Left kidney (tissue), 8 donors: ENCODE data around the gene SIRT5. TPM values are rescaled to one million over a fixed set of nuclear protein-coding genes. Genes with fewer than 3 reads are reported as not detected.

Experiments
- DNase-seq: peaks from one replicate; pipeline ENCODE4 v3.0.0-alpha.2; 2013
- long read RNA-seq, 8 donors: transcript quantifications; one replicate each; lab custom pipeline, GENCODE V29; 2026
- polyA plus RNA-seq: library from polyadenylated mRNA; unstranded; fragments of 120-200 nt; gene quantifications from one replicate; pipeline ENCODE4 v1.2.1, GENCODE V29; 2013; ENCODE audit not compliant: insufficient read length

The SIRT5 gene
- polyA plus RNA-seq = 24.4 TPM
- long read RNA-seq, donor 1, partial matches to known transcripts = 13 of 20 reads
- long read RNA-seq, donor 1, other reads (novel, unspliced or antisense) = 7 of 20 reads
- long read RNA-seq, donor 2 = 0 reads
- long read RNA-seq, donor 3, full-length matches to known transcripts = 2 of 2 reads
- long read RNA-seq, donor 3, partial matches to known transcripts = 0 of 2 reads
- long read RNA-seq, donor 3, other reads (novel, unspliced or antisense) = 0 of 2 reads
- long read RNA-seq, donor 4 = 0 reads
- long read RNA-seq, donor 5, partial matches to known transcripts = 0 of 14 reads
- long read RNA-seq, donor 5, other reads (novel, unspliced or antisense) = 10 of 14 reads
- long read RNA-seq, donor 6 = 0 reads
- long read RNA-seq, donor 7, partial matches to known transcripts = 0 of 1 reads
- long read RNA-seq, donor 7, other reads (novel, unspliced or antisense) = 0 of 1 reads
- long read RNA-seq, donor 8, partial matches to known transcripts = 0 of 1 reads
- long read RNA-seq, donor 8, other reads (novel, unspliced or antisense) = 0 of 1 reads

DNA sequence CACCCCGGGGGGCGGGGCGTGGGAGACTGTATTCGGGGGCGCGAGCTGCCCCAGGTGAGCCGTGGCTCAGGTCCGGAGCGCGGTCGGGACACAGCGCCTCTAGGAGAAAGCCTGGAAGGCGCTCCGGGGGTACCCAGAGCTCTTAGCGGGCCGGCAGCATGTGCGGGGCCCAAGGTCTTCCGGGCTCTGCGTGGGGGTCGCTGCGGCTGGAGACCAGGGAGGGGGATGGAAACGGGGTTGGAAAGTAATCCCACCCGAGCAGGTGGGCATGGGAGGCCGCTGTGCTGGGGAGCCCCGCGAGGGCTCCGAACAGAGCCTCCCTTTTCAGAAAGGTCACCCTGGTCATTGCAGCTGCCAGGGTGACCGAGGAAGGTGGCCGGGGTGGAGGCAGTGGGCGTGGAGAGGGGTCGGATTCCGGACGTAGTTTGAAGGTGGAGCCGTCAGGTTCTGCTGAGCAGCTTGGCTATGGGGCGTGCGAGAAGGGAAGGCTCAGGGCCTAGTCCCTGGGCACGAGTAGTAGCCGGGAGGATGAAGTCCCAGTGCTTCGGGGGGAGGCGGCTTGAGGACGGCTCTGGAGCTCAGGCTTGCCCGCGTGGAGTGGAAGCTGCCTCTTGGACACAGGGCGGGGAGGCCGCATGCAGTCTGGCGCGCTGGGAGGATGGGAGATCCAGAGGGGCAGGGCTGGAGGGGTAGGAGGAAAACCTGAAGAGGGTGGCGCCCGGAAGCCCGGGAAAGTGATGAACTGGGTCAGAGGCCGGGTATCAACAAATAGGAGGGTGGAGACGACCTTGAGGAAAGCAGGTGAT is at the start of gene SIRT5:
TSS of gene SIRT5 (plus strand) at position 31 of the 806 bp plus-strand sequence. CDS start 9,510 bp downstream, outside the sequence.
- DNase-seq = peak; percentile 74

GRCh38 chr6:13524801-13525508 is 49.4 kb upstream of the SIRT5 start:
- DNase-seq = no peak

DNA sequence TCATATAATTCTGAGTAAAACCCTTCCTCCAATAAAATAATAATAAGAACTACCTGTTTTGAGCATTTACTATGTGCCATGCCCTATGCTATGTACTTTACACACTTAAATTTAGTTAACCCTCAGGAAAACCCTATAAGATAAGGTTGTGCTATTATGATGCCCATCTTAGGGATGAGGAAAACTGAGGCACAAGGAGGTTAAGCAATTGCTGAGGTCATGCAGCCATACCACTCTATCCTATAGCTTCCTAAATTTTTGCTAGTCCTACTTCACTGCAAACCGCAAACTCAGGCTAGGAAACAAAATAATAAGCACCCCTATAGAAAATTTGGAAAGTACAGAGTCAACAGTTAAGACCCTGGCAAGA is 48.1 kb upstream of the SIRT5 start:
- DNase-seq = no peak

GRCh38 chr6:13526727-13527670 is 47.4 kb upstream of the SIRT5 start:
- DNase-seq = no peak

GRCh38 chr6:13527671-13528056 is 46.7 kb upstream of the SIRT5 start:
- DNase-seq = no peak

- DNase-seq = no peak
Measured at GRCh38 chr6:13528232-13528631, 46.2 kb upstream of the SIRT5 start.

DNA sequence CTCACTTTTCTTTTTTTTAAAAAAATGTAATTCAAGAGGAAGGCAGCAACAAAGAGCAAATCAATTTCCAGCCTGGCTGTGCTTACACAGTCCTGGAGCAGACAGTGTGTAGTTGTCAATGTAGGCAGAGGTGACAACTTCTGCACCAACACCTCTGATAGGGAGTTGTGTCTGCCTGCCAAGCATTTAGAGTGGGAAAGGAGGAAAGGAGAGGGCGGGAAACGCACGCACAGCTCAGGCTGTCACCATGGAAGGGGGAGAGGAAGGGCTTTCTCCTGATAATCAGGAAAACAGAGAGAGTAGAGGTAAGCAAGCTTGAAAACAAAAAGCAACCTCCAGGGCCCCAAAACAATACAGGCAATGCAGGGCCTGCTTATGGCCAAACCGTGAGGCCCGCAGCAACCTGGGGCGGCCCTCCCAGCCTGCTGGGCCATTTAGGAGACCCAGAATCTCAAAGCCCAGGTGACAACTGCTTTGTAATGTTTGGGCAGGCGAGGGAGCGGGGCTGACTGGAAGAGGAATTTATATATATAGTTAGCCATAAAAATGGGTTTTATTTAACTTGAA is 45.5 kb upstream of the SIRT5 start:
- DNase-seq = no peak

- no peak for DNase-seq
Measured at GRCh38 chr6:13531956-13532355, 42.4 kb upstream of the SIRT5 start.

- DNase-seq = no peak
Measured at GRCh38 chr6:13534536-13534935, 39.9 kb upstream of the SIRT5 start.

DNA sequence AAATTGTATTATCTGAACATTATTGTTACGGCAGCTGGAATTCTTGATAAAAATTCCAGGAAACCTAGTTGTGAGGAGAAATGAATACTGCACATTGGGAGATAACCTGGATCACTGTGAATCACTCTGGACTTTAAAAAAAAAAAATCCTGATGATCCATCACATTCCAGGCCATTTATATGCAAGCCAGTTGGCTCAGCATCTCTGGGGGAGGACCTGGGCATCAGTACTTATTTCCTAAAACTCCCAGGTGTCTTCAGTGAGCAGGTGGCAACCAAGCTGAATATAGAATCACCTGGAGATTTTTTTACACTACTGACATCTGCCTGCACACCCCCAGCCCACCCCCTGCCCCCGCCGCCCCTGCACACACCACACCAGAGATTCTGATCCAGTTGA is 39.1 kb upstream of the SIRT5 start:
- no peak for DNase-seq

DNA sequence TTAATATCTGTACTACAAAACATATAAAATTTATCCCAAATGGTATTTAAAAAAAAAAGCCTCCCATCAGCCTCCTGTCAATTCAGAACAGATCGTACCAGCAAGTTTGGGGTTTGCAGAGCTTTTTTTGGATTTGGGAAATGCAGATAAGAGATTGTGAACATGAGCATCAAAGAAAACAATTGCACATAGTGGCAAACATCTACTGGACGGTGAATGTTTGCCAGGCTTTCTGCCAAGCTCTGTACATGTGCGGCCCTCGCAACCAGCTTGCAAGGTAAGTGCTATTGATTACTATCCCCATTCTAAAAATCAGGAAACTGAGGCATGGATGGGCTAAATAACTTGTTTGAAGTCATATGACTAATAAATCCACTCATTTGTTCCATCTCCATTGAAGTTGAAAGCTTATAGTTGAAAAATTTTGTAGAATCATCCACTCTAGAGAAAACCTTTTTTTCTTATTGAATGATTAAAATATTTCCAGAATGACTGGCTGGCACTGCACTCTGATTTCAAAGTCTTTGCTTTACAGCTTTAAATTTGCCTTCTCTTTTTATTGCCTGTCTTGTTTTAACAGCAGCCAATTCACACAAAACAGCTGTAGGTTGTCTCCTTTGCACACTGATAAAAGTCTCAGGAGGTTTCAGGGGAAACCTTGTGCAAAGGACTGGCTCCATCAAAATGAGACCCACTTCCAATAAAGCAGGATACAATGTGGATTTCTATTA is 37.4 kb upstream of the SIRT5 start:
- no peak for DNase-seq

- no peak for DNase-seq
Measured at GRCh38 chr6:13537527-13537897, 36.9 kb upstream of the SIRT5 start.

DNA sequence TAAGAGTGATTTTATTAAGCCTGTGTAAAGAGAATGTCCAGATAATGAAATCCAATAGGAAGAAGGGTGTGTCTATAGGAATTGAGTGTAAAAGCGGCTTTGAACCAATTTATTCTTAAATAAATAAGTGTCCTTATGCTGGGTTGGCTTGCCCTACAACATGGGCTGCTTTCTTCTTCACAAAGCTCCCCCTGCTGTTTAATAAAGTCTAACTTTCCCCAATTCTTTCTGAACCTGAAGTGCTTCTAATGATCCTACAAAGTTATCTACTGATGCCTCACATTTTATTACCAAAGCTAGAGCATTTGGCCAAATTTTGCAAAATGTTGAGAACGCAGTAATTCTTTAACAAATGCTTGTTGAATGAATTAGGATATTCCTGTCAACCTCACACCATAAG is 36.3 kb upstream of the SIRT5 start:
- peak; percentile 43 for DNase-seq

- no peak for DNase-seq
Measured at GRCh38 chr6:13538600-13538999, 35.8 kb upstream of the SIRT5 start.

GRCh38 chr6:13539572-13539971 is 34.8 kb upstream of the SIRT5 start:
- no peak for DNase-seq

DNA sequence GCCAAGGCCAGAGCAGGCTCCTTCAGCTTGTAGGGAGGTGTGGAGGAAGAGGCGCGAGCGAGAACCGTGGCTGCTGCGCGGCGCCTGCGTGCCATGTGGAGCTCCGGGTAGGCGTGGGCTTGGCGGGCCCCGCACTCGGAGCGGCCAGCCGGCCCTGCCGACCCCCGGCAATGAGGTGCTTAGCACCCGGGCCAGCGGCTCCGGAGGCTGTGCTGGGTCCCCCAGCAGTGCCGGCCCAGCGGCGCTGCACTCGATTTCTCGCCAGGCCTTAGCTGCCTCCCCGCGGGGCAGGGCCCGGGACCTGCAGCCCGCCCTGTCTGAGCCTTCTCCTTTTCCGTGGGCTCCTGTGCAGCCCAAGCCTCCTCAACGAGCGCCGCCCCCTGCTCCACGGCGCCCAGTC is 32.9 kb upstream of the SIRT5 start:
- no peak for DNase-seq

DNA sequence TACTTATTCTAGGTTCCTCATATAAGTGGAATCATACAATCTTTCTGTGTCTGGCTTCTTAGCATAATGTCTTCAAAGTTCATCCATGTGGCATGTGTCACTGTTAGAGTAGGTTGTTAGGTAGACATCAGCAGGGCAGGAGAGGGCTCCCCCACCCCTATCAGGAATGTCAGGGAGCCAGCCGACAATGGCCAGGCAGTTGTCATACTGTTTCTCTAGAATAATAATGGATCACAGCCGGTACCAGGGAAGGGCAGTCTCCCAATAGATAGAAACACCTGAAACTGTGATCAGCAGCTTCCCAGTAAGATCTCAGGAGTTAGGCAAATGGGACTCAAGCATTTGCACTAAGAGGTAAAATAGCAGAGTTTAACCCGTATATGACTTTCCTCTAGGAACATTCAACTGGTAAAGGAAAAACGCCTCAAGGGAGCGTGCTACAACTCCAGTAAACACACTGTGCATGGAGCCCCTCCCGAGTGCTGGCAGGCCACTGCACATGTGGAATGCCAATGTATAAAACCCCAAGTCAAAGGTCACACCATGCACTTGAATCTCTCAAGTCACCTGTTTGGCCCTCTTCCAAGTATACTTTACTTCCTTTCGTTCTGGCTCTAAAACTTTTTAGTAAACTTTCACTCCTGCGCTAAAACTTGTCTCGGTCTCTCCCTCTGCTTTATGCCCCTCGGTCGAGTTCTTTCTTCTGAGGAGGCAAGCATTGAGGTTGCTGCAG is 29.8 kb upstream of the SIRT5 start:
- no peak for DNase-seq

GRCh38 chr6:13545885-13546284 is 28.5 kb upstream of the SIRT5 start:
- no peak for DNase-seq

DNA sequence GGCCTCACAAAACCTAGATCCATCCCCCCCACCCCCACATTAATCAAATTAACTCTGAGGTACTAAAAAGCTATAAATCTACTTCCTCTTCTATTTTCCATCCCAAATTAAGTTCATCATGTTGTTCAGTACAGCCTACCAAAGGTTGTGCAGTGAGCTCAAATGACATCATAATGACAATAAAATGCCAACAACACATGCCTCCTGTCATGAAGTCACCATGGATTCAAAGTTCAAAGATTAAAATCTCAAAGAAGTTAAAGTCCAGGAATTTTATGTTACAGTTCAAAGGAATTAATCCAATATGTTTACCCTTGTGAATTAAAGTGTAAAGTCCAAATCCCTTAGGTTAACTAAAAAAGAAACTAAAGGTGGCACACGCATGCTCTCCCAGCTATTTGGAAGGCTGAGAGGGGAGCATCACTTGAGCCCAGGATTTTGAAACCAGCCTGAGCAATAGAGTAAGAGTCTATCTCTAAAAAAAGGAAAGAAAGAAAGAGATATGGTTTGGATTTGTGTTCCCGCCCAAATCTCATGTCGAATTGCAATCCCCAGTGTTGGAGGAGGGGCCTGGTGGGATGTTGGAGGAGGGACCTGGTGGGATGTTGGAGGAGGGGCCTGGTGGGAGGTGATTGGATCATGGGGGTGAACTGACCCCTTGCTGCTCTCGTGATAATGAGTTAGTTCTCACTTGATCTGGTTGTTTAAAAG is 25.7 kb upstream of the SIRT5 start:
- DNase-seq = no peak
